Measurements from ENCODE around the gene HHIPL1.

HHIPL1 gene

GRCh38 chr14:99676657-99677056, 31.7 kb downstream of the HHIPL1 start:
- H3K9me3 ChIP-seq (ENCODE audit: insufficient read depth, low read length) = no peaks in the 10 kb centered on the region; the same call in 1 of the 2 replicates
- H2AFZ ChIP-seq (ENCODE audit: low read depth, low read length) = no peak overlapping the region
- H3K4me3 ChIP-seq (ENCODE audit: low read length) = no peak overlapping the region
- TF ChIP-seq EZH2phosphoT487 (IDR thresholded peaks at IDR 0.05; ENCODE audit: low read depth) = no peak
- TF ChIP-seq, protein P1, sequence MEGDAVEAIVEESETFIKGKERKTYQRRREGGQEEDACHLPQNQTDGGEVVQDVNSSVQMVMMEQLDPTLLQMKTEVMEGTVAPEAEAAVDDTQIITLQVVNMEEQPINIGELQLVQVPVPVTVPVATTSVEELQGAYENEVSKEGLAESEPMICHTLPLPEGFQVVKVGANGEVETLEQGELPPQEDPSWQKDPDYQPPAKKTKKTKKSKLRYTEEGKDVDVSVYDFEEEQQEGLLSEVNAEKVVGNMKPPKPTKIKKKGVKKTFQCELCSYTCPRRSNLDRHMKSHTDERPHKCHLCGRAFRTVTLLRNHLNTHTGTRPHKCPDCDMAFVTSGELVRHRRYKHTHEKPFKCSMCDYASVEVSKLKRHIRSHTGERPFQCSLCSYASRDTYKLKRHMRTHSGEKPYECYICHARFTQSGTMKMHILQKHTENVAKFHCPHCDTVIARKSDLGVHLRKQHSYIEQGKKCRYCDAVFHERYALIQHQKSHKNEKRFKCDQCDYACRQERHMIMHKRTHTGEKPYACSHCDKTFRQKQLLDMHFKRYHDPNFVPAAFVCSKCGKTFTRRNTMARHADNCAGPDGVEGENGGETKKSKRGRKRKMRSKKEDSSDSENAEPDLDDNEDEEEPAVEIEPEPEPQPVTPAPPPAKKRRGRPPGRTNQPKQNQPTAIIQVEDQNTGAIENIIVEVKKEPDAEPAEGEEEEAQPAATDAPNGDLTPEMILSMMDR (IDR thresholded peaks at IDR 0.05; ENCODE audit: low read depth, low read length) = no peak
- no peak overlapping the region for H3K4me2 ChIP-seq (ENCODE audit: low read length)
- no peaks in the 10 kb centered on the region for H3K27me3 ChIP-seq (ENCODE audit: low read depth, low read length)
- H3K27ac ChIP-seq (ENCODE audit: low read length) = no peak overlapping the region
- no peaks in the 10 kb centered on the region for H3K36me3 ChIP-seq (replicated peaks; ENCODE audit: low read depth, low read length)
- H3K4me1 ChIP-seq (ENCODE audit: low read length) = peaks cover 12% of the 10 kb centered on the region
- H4K20me1 ChIP-seq (ENCODE audit: insufficient read depth, low read length) = no peaks in the 10 kb centered on the region
- H3K9ac ChIP-seq (ENCODE audit: low read length) = no peak overlapping the region
- H3K79me2 ChIP-seq (ENCODE audit: low read length) = no peaks in the 10 kb centered on the region

DNA sequence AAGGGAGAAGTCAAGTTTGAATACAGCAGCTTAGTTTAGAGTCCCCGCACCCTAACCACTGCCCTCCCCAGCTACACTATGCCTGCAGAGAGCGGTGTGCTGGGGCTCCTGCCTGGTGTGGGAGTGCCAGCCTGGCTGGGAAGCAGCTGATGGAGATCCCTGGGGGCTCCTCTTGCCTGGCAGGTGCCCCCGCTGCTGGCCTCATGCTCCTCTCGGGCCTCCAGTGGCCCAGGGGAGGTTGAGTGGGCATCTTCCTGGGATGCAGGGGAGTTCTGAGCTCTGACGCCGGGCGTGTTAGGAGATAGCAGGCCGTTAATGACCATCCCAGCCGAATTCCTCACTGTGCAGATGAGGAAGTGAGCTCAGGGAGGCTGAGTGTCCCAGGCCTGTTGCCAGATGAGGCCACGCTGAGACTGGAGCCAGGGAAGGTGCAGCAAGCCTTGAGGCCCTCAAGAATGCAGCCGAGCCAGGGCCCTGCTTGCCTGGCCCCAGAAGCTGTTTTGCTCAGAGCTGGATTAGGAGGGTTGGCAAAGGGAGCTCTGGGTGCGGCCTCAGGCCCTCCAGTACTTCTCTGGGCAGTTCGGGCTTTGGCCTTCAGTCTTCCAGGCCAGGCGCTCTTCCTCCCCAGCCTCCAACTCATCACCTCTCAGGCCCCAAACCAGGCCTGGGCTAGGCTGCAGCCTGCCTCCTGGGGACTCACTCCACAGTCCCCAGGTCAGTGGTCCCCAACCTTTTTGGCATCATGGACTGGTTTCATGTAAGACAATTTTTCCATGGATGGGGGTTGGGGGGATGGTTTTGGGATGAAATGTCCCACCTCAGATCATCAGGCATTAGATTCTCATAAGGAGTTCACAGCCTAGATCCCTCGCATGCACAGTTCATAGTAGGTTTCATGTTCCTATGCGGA, 32.6 kb downstream of the HHIPL1 start:
- Histone ChIP-seq H2AFZ (ENCODE audit: low read depth, low read length) (no peak overlapping the region), H3K9me3 (ENCODE audit: insufficient read depth, low read length) (no peaks in the 10 kb centered on the region; the same call in 1 of the 2 replicates), H3K79me2 (ENCODE audit: low read length) (no peaks in the 10 kb centered on the region), H3K4me1 (ENCODE audit: low read length) (peaks cover 9% of the 10 kb centered on the region), H3K27me3 (ENCODE audit: low read depth, low read length) (no peaks in the 10 kb centered on the region), H3K4me2 (ENCODE audit: low read length) (no peak overlapping the region), H3K27ac (ENCODE audit: low read length) (no peak overlapping the region), H3K9ac (ENCODE audit: low read length) (no peak overlapping the region), H3K36me3 (replicated peaks; ENCODE audit: low read depth, low read length) (no peaks in the 10 kb centered on the region), H4K20me1 (ENCODE audit: insufficient read depth, low read length) (no peaks in the 10 kb centered on the region), H3K4me3 (ENCODE audit: low read length) (no peak overlapping the region)
- TF ChIP-seq, protein P1 (IDR thresholded peaks at IDR 0.05; ENCODE audit: low read depth, low read length) = no peak
- no peak for TF ChIP-seq EZH2phosphoT487 (IDR thresholded peaks at IDR 0.05; ENCODE audit: low read depth)

DNA sequence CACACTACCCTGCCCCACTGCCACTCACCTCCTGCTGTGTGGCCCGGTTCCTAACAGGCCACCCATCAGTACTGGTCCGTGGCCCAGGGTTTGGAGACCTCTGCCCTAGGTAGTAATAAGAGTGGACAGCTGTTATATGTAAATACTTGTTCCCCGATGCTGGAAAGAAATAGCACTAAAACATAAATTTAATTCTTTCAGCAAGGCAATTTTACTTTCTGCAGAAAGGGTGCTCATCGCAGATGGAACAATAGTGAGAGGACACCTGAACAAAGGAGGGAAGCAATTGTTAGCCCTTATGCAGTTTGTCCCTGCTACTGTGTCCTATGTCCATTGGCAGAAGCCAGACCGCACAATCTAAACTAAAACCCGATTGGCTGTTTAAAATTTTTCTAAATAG, 33.3 kb downstream of the HHIPL1 start:
- no peak for TF ChIP-seq EZH2phosphoT487 (IDR thresholded peaks at IDR 0.05; ENCODE audit: low read depth)
- TF ChIP-seq, protein P1 (IDR thresholded peaks at IDR 0.05; ENCODE audit: low read depth, low read length) = no peak
- no peak overlapping the region for H3K4me3 ChIP-seq (ENCODE audit: low read length)
- no peak overlapping the region for H3K4me2 ChIP-seq (ENCODE audit: low read length)
- H2AFZ ChIP-seq (ENCODE audit: low read depth, low read length) = no peak overlapping the region
- no peak overlapping the region for H3K9ac ChIP-seq (ENCODE audit: low read length)
- no peaks in the 10 kb centered on the region for H3K36me3 ChIP-seq (replicated peaks; ENCODE audit: low read depth, low read length)
- H3K27me3 ChIP-seq (ENCODE audit: low read depth, low read length) = no peaks in the 10 kb centered on the region
- no peaks in the 10 kb centered on the region for H4K20me1 ChIP-seq (ENCODE audit: insufficient read depth, low read length)
- no peak overlapping the region for H3K27ac ChIP-seq (ENCODE audit: low read length)
- no peaks in the 10 kb centered on the region; the same call in 1 of the 2 replicates for H3K9me3 ChIP-seq (ENCODE audit: insufficient read depth, low read length)
- H3K4me1 ChIP-seq (ENCODE audit: low read length) = peaks cover 2% of the 10 kb centered on the region
- H3K79me2 ChIP-seq (ENCODE audit: low read length) = no peaks in the 10 kb centered on the region

DNA sequence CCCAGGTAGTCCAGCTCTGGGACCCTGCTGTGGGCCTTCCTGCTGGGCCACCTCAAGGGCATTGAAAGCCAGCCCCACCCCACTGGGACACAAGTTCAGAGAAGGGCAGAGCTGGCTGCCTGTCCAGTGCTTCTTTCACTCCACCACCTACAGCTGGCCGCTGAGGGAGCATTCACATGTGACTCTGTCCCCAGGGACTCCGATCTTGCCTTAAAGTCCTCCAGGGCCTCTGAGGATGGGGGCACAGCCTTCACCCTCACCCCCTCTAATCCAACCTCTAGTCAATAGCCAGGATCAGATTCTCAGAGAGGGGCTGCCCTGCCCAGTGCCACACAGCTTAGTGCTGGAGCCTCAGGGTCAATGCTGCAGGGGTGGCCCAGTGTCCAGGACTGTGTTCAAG, 34.2 kb downstream of the HHIPL1 start:
- Histone ChIP-seq H3K79me2 (ENCODE audit: low read length) (no peaks in the 10 kb centered on the region), H3K4me1 (ENCODE audit: low read length) (no peaks in the 10 kb centered on the region), H4K20me1 (ENCODE audit: insufficient read depth, low read length) (no peaks in the 10 kb centered on the region), H3K9me3 (ENCODE audit: insufficient read depth, low read length) (no peaks in the 10 kb centered on the region; the same call in 1 of the 2 replicates), H3K4me3 (ENCODE audit: low read length) (no peak overlapping the region), H3K27ac (ENCODE audit: low read length) (no peak overlapping the region), H3K4me2 (ENCODE audit: low read length) (no peak overlapping the region), H3K36me3 (replicated peaks; ENCODE audit: low read depth, low read length) (no peaks in the 10 kb centered on the region), H3K9ac (ENCODE audit: low read length) (no peak overlapping the region), H2AFZ (ENCODE audit: low read depth, low read length) (no peak overlapping the region), H3K27me3 (ENCODE audit: low read depth, low read length) (no peaks in the 10 kb centered on the region)
- TF ChIP-seq, protein P1 (IDR thresholded peaks at IDR 0.05; ENCODE audit: low read depth, low read length) = no peak
- TF ChIP-seq EZH2phosphoT487 (IDR thresholded peaks at IDR 0.05; ENCODE audit: low read depth) = no peak

Measured in OCI-LY3 (cell line).